Stimulated activated CD8-positive, alpha-beta memory T cell treated with anti-CD3 and anti-CD28 coated beads, Interleukin-15, amount 100 ng/mL, for 48 hours (primary cell): ENCODE measurements around the gene ETV6.

ENCODE experiments used
- DNase-seq, 2 donors: peaks; one replicate each; pipeline ENCODE4 v3.0.0-alpha.2; 2020; ENCODE audit warnings: low read depth in 2 of 2

The ETV6 gene

DNA sequence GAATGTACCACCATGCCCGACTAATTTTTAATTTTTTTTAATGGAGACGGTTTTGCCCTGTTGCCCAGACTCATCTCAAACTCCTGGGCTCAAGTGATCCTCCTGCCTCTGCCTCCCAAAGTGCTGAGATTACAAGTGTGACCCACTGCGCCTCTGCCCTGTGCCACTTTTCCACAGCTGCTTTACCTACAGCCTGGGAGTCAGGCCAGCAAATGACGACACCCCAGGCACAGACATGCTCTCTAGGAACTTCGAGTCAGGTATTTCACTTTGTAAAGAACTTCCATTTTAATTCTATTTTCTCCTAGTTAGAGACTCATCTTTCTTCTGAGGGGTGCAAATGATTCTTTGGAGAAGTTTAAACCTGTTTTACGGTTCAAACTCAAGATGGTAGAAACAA is 89.0 kb downstream of the ETV6 start:
- no peak for DNase-seq

GRCh38 chr12:11739980-11740577 is 90.6 kb downstream of the ETV6 start:
- no peak for DNase-seq

DNA sequence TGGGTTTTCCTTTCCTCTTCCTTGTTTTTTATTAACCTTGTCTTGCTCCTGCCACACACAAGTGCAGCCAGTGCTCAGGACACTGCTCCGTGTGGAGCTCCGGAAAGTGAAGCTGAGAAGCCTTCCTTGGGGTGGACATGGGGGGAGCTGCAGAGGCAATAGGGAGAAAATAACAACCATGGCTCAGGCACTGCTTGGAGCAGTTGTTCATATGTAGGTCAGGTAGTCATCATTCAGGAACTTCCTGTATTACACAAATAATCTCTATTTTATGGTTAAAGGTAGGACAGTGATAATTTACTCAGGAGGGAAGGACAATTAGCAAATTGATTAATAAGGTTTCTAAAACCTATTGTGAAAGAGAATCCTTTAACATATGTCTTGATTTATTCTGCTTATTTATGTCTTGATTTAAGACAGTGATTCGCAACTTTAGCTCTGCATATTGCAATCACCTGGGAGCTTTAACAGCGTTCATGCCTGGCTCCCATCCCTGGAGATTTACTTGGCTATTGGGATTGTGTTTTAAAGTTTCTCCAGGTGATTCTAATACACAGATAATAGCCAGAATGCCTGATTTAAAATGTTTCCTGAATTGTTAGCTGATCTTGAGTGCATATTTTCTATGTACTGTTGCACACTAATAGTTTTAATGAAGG is 92.1 kb downstream of the ETV6 start:
- no peak for DNase-seq

GRCh38 chr12:11743423-11744409 is 94.2 kb downstream of the ETV6 start:
- no peak for DNase-seq

- no peak for DNase-seq
Observed at GRCh38 chr12:11744410-11744801, 94.9 kb downstream of the ETV6 start.

DNA sequence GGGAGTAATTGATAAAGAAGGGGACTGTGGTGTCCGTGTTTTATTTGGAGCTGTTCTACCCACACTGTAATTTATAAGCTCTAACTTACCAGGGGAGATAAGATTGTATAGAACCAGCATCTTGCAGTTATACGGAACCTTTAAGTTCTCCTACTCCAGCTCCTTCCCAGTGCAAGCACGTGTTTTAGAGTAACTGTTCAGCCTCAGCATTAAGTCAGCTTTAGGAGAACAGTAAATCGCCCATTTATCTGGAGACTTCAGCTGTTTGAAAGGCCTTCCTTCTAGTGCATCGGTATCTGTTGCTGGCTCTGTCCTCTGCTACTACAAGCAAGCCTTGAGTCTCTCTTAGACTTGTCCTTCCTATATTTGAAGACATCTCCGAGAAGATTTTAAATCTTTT is 95.6 kb downstream of the ETV6 start:
- DNase-seq = no peak

DNA sequence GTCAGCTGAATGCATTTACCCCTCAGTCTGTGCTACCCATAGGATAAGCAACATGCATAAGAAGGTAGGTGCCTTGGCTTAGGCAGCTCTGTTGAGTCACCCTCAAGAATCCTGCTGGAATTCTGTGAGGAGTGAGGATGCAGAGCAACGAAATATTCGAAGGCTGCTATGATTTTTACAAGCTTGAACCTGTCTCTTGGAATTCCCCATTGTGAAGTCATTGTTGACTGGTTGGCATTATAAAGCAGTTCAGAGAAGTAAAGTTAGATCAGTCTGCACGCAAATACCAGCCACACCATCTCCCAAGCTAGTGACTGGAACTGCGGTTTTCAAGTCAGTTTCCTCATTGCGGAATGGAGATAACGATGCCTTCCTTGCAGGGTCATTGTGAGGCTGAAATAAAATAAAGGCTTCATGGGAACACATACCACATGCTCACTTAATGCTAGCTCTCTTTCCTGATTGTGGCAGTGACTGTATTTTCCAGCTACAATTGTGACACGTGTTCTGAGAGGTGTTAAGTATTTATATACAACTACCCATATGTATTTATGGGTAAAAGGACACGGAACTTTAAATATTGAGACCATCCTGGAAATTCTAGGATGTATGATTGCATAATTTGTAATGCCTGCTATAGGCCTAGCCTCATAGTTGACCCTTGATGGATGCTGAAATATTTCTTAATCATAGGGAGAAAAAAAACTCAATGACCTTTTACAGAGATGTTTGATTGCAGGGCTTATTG is 96.7 kb downstream of the ETV6 start:
- no peak for DNase-seq

- no peak for DNase-seq
Observed at GRCh38 chr12:11746940-11747716, 97.7 kb downstream of the ETV6 start.

- DNase-seq = no peak
Observed at GRCh38 chr12:11747969-11748368, 98.5 kb downstream of the ETV6 start.

- DNase-seq = no peak
Observed at GRCh38 chr12:11748903-11749302, 99.4 kb downstream of the ETV6 start.

- DNase-seq = no peak
Observed at GRCh38 chr12:11749943-11750690, 100.6 kb downstream of the ETV6 start.

- no peak for DNase-seq
Observed at GRCh38 chr12:11752403-11753149, 103.1 kb downstream of the ETV6 start.

DNA sequence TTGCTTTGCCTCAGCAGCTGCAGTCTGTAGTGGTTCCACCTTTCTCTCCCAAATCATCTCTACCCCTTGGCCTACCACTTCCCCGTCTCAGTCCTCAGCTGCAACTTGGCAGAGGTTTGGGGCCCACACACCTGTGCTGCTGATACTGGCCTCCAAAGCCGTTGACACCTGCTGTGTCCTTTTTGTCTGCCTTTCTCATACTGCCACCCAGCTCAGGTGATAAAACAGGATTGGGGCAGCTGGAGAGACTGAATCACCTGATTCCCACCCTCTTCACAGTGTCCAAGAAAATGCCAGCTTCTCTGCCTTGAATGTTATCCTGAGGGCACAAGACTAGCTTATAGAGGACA is 103.7 kb downstream of the ETV6 start:
- DNase-seq = no peak

- DNase-seq = no peak
Observed at GRCh38 chr12:11753826-11754225, 104.4 kb downstream of the ETV6 start.

- no peak for DNase-seq
Observed at GRCh38 chr12:11754256-11754655, 104.8 kb downstream of the ETV6 start.

GRCh38 chr12:11755302-11755930 is 105.9 kb downstream of the ETV6 start:
- no peak for DNase-seq

DNA sequence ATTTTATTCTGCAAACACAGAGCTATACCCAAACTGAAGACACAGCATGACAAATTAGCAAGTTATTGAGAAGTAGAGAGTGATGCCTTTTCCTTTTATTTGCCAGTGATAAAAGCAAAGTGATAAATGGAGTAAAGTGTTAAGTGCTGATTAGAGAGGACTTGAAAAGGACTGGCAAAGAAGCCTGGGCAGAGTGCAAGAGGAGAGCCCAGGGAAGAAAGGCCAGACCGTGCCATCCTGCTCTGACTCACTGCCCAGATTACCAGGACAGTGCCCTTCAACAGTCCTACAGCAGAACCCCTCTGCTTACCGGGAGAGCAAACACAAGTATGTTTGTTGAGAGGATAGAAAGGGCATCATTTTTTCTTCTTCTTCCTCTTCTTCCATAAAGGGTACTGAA is 106.5 kb downstream of the ETV6 start:
- DNase-seq = no peak

DNA sequence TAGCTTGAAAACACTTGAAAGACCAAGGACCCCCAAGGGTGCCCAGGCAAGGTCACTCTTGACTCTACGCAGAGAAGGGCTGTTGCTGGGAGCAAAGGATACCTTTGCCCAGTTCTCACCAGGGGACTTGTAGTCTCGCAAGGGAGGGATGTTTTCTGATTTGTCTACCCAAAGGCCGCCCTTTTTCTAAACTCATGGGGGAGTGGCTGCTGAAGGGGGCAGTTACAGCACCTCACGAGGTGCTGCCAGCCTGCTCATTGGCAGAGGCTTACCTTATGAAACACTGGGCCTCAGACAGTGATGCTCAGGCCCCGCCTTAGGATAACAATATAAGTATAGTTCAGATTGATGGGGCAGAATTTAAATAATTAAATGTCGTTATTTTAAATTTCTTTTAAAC is 107.0 kb downstream of the ETV6 start:
- DNase-seq = no peak

DNA sequence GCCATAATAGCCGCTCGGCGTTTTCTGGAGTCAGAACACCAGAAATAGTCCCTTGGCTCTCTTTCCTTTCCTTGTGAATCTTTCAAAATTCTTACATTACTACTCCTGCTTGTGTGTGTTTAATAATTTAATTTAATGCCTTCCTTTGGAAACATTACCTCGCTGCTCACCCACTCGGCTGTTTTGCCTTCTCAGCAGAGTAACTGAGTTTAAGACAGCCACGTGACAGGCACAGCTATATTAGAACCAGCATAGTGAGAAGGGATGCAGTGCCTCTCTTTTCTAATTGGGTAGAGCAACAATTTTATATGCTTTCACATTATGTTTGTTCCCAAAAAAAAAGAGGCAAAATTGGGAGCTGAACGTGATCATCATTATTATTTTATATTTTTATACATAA is 107.6 kb downstream of the ETV6 start:
- DNase-seq = no peak
